GM23338 (cell line): ENCODE data around the gene ANKRD44.

Experiments
- CTCF ChIP-seq, 2 experiments: fragments of 200-600 bp in 1 of 2; sonication (generic) in 1 of 2; conservative IDR thresholded peaks; 2 replicates each; pipeline versions ENCODE4 v1.5.1 to v1.6.1; 2016 to 2017; ENCODE audit warnings: antibody characterized with exemption in 2 of 2, low read depth in 2 of 2, mild to moderate bottlenecking in 2 of 2, moderate library complexity in 1 of 2
- ETS1 ChIP-seq: IDR thresholded peaks from 2 replicates; pipeline ENCODE4 v1.6.1; 2016; ENCODE audit warnings: antibody characterized with exemption
- EZH2 ChIP-seq: fragments of 200-600 bp; sonication (generic); IDR thresholded peaks from one replicate; pipeline ENCODE4 v1.8.0; 2017; ENCODE audit warnings: antibody characterized with exemption, mild to moderate bottlenecking, low read depth; ENCODE audit not compliant: unreplicated experiment
- NANOG ChIP-seq: IDR thresholded peaks from 2 replicates; pipeline ENCODE4 v1.6.1; 2016; ENCODE audit warnings: antibody characterized with exemption, borderline replicate concordance
- POLR2AphosphoS5 ChIP-seq: IDR thresholded peaks from 2 replicates; pipeline ENCODE4 v1.6.1; 2016; ENCODE audit warnings: antibody characterized with exemption, low read depth
- REST ChIP-seq: IDR thresholded peaks from one replicate; pipeline ENCODE4 v1.6.1; 2018; ENCODE audit warnings: antibody characterized with exemption; ENCODE audit not compliant: unreplicated experiment
- ZNF114 ChIP-seq: fragments of 250-450 bp; sonication (Bioruptor Pico); IDR thresholded peaks from 2 replicates; pipeline ENCODE4 v1.5.0; 2020; ENCODE audit warnings: mild to moderate bottlenecking, moderate library complexity
- ZNF462 ChIP-seq: fragments of 250-450 bp; sonication (Bioruptor Pico); IDR thresholded peaks from 2 replicates; pipeline ENCODE4 v1.5.0; 2020; ENCODE audit warnings: mild to moderate bottlenecking, moderate library complexity

GRCh38 chr2:197145471-197146056 is 165.0 kb downstream of the ANKRD44 start:
- TF ChIP-seq EZH2: no peak
- no peak for TF ChIP-seq CTCF (conservative IDR thresholded peaks at IDR 0.05; ENCODE audit: low read depth in 2 of 2)
- no peak for TF ChIP-seq POLR2AphosphoS5
- no peak for TF ChIP-seq ZNF462
- TF ChIP-seq ZNF114 (CRISPR knock-in tag): no peak
- TF ChIP-seq REST: no peak
- TF ChIP-seq ETS1: no peak
- TF ChIP-seq NANOG: no peak
